ENCODE measurements around the gene BEND3.

The BEND3 gene

DNA sequence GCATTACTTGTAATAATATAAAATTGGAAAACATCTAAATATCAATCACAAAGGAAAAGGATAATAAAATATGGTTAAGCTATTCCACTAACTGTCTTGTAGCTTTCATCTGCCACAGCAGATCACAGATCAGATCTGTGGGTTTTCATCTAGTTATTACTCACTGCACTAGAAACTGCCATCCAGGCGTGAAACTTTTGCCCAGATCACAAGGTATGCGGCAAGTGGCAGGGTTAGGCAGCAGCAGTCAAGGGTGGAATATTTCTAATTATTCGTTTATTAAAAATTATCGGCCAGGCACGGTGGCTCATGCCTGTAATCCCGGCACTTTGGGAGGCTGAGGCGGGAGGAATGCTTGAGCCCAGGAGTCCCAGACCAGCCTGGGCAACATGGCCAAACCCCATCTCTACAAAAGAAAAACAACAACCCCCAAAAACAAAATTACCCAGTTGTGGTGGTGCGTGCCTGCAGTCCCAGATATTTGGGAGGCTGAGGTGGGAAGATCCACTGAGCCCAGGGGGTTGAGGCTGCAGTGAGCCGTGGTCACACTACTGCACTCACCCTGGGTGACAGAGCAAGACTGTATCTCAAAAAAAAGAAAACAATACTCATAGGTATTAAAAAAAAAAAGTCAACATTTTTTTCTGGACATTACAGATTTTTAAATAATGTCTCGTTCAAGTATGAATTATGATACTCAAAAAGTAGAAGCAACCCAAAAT, 32.1 kb downstream of the BEND3 start:
- no peaks in the 10 kb centered on the region for H3K27me3 Mint-ChIP-seq
- no peak overlapping the region for H3K4me3 Mint-ChIP-seq
- H3K36me3 Mint-ChIP-seq: peaks cover 32 to 39% of the 10 kb centered on the region in 2 donors
- H3K27ac Mint-ChIP-seq: no peak overlapping the region
- H3K9me3 Mint-ChIP-seq: peaks cover 0 to 2% of the 10 kb centered on the region in 2 donors
- no peak for DNase-seq
- peak; percentile 90 to 97 for ATAC-seq (replicated peaks)
- peaks cover 3 to 13% of the 10 kb centered on the region in 2 donors for H3K4me1 Mint-ChIP-seq

GRCh38 chr6:107082045-107082444, 33.3 kb downstream of the BEND3 start:
- Mint-ChIP-seq H3K4me3 (no peak overlapping the region), H3K9me3 (peaks cover 0 to 2% of the 10 kb centered on the region in 2 donors), H3K4me1 (peaks cover 2 to 7% of the 10 kb centered on the region in 2 donors), H3K36me3 (peaks cover 23 to 29% of the 10 kb centered on the region in 2 donors), H3K27me3 (no peaks in the 10 kb centered on the region), H3K27ac (no peak overlapping the region)
- DNase-seq: no peak
- ATAC-seq (replicated peaks): no peak

- peaks cover 2 to 7% of the 10 kb centered on the region in 2 donors for H3K4me1 Mint-ChIP-seq
- H3K36me3 Mint-ChIP-seq: peaks cover 12 to 18% of the 10 kb centered on the region in 2 donors
- no peak for DNase-seq
- H3K27ac Mint-ChIP-seq: no peak overlapping the region
- H3K27me3 Mint-ChIP-seq: no peaks in the 10 kb centered on the region
- no peak overlapping the region for H3K4me3 Mint-ChIP-seq
- H3K9me3 Mint-ChIP-seq: peaks cover 0 to 1% of the 10 kb centered on the region in 2 donors
- ATAC-seq (replicated peaks): peak in 1 of 2 donors; percentile 41
Observed at GRCh38 chr6:107080036-107080435, 35.3 kb downstream of the BEND3 start.

- Mint-ChIP-seq H3K27ac (no peak overlapping the region), H3K36me3 (peaks cover 6 to 12% of the 10 kb centered on the region in 2 donors), H3K4me3 (no peak overlapping the region), H3K27me3 (no peaks in the 10 kb centered on the region), H3K9me3 (no peaks in the 10 kb centered on the region), H3K4me1 (peaks cover 2 to 12% of the 10 kb centered on the region in 2 donors)
- DNase-seq (no peak), ATAC-seq (replicated peaks) (no peak)
Observed at GRCh38 chr6:107079429-107079828, 35.9 kb downstream of the BEND3 start.

DNA sequence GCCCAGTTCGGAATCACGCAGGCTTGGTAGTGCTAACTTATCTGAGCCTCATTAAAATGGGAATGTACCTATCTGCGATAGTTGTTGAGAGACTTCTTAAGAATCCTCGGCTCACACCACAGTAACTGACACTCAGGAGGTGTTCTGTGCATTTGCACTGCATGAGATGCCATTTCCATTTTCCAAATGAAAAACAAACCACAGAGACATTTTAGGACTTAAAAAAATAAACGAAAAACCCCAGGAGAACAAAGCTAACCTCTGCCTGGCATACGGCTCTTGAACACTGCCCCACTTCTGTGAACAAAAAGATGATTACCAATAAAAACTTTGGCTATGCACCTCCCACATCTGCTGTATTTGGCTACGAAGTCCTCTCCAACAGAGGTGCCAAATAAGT, 37.6 kb downstream of the BEND3 start:
- H3K36me3 Mint-ChIP-seq: peaks cover 0 to 3% of the 10 kb centered on the region in 2 donors
- H3K4me1 Mint-ChIP-seq: peaks cover 2 to 10% of the 10 kb centered on the region in 2 donors
- no peak overlapping the region for H3K27ac Mint-ChIP-seq
- no peak for ATAC-seq (replicated peaks)
- H3K4me3 Mint-ChIP-seq: no peak overlapping the region
- DNase-seq: no peak
- no peaks in the 10 kb centered on the region for H3K27me3 Mint-ChIP-seq
- H3K9me3 Mint-ChIP-seq: no peaks in the 10 kb centered on the region

DNA sequence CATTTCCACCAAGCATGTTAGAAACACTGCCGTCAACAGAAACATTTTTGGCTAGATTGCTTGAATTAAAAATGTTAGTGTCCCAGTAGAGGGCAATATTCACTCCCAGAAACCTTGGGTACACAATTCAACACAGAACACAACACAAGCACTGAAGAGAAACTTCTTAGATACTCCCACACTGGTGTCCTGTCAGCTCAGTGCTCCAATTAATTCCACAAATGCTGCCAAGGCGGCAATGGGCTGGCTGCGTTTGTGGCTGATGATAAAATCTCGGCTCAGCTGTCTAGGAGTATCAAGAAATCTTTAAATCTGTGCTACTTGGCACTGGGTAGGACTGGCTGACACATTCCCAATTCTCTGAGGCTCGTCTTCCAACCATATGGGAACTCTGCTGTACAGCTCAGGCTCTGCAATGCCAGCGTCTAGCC, 39.3 kb downstream of the BEND3 start:
- Mint-ChIP-seq H3K4me1 (peaks cover 0 to 4% of the 10 kb centered on the region in 2 donors), H3K4me3 (no peak overlapping the region), H3K36me3 (peaks cover 3 to 5% of the 10 kb centered on the region in 2 donors), H3K9me3 (no peaks in the 10 kb centered on the region), H3K27ac (no peak overlapping the region), H3K27me3 (no peaks in the 10 kb centered on the region)
- ATAC-seq (replicated peaks) (no peak), DNase-seq (no peak)

GRCh38 chr6:107070686-107071085, 44.6 kb downstream of the BEND3 start:
- no peak overlapping the region for H3K27ac Mint-ChIP-seq
- peaks cover 22 to 32% of the 10 kb centered on the region in 2 donors for H3K36me3 Mint-ChIP-seq
- no peak overlapping the region for H3K4me3 Mint-ChIP-seq
- ATAC-seq (replicated peaks) (no peak), DNase-seq (no peak)
- H3K27me3 Mint-ChIP-seq: no peaks in the 10 kb centered on the region
- H3K9me3 Mint-ChIP-seq: no peaks in the 10 kb centered on the region
- H3K4me1 Mint-ChIP-seq: peaks cover 0 to 4% of the 10 kb centered on the region in 2 donors

DNA sequence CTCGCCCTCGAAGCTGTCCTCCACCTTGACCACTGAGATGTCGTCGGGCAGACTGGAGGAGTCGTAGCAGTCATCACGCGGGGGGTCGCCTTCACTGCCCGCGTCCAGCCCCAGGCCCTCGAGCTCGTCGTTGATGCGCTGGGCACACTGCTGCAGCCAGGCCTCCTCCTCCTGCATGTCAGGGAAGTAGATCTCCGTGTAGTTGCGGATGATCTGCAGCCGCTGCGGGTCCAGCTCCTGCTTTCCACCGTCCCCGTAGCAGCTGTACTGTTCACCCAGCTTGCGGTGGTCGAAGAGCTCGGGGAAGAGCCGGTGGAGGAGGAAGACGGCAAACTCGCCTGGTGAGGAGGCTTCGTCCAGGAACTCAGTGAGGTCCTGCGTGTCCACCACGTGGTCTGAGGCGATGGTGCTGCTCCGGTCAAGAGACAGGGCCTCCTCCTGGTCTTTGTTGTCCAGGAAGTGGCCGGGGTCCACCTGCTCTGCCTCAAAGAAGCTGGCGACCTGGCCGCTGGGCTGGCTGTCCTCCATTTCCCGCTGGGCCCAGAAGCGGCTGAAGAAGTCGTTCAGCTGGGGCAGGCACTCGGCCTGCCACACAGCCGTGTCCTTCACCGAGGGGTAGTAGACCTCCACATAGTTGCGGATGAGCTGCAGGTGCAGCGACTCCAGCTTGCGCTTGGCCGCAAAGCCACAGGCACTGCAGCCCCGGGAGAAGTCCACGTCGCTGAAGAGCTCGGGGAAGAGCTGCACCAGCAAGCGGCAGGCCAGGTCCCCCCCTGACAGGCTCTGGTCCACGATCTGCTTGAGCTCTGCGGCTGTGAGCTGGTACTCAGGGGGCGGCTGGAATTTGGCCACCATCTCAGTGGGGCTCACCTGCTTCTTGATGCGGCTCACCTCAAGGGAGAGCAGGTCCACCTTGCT, 45.4 kb downstream of the BEND3 start:
- no peak for DNase-seq
- peaks cover 22 to 32% of the 10 kb centered on the region in 2 donors for H3K36me3 Mint-ChIP-seq
- H3K27ac Mint-ChIP-seq: no peak overlapping the region
- peaks cover 4 to 6% of the 10 kb centered on the region in 2 donors for H3K4me1 Mint-ChIP-seq
- no peak for ATAC-seq (replicated peaks)
- no peak overlapping the region for H3K4me3 Mint-ChIP-seq
- H3K9me3 Mint-ChIP-seq: no peaks in the 10 kb centered on the region
- H3K27me3 Mint-ChIP-seq: no peaks in the 10 kb centered on the region

DNA sequence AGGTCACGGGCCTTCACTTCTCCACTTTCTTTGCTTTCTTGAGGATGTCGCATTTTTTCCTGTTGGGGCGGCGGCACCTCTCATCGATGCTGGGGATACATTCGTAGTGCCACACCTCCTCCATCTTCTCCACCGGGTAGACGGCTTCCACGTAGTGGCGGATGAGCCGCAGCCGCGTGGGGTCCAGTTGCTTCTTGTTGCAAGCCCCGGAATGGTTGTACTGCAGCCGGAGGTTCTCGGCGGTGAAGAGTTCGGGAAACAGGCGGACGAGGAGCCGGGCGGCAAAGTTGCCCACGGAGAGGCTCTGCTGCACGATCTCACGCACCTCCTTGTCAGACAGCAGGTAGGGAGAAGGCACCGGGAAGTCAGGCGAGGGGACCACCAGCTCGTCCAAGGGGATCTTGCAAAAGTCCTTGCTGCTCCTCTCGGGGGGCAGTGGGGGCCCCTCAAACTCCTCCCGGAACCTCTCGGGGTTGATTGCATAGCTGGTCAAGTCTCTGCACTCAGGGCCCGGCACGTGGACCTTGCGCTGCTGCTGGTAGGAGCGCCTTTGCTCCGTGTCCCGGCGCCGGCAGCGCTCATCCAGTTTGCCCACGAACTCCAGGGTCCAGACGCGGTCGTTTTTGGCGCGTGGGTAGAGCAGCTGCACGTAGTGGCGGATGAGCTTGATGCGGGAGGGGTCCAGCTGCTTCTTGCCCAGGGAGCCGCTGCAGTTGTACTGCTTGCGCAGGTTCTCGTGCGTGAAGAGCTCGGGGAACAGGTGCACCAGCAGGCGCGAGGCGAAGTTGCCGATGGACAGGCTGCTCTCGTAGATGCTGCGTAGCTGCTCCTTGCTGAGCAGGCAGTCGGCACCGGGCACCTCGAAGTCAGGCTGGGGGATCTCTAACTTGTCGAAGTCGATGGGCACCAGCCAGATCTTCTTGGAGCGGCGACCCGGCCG, 46.4 kb downstream of the BEND3 start:
- Mint-ChIP-seq H3K9me3 (no peaks in the 10 kb centered on the region), H3K4me3 (no peak overlapping the region), H3K27ac (no peak overlapping the region), H3K4me1 (peaks cover 8 to 9% of the 10 kb centered on the region in 2 donors), H3K27me3 (no peaks in the 10 kb centered on the region), H3K36me3 (peaks cover 22 to 32% of the 10 kb centered on the region in 2 donors)
- DNase-seq: no peak
- no peak for ATAC-seq (replicated peaks)

DNA sequence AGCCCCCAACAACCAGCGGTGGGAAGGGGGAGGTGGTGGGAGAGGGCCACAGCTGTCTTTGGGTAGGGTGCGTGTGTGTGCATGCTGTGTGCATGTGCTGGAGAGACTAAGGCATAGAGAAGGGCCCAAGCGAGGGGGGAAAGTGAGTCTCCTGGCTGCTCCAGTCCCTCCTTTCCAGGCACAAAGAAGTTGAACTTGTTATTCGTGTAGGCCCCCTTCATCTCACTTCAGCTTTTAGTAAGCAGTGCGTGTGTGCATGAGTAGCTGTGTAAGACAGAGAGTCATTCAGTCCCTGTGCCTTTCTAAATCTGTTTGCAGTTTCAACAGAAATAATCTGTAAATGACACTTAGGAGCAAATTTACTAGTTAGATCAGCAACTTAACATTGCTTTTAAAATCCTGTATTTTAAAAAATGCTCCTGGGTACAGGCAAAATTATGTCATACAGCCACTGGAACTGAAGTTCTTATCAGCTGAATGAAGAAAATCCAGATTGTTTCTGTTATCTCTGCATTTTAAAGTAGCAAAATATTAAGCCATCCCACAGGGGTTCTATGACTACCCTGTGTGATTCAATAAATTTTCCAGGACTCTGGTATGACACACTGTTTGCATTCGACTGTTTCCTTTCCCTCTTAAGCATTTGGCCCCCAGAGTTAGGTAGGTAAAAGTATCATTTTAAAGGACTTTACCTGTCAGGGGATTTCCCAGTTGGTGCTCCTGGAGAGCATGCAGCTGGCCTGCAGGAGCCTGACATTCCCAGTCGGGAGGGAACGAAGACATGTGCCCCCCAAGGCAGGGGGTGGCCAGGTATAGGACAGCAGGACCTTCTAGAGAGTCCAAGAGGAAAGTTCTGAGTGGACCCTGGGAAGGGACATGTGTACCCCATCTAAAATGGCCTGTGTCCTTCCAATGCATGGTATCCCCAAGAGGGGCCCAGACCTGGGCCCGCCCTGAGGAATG, 48.3 kb downstream of the BEND3 start:
- no peak overlapping the region for H3K27ac Mint-ChIP-seq
- ATAC-seq (replicated peaks) (peak in 1 of 2 donors; percentile 38), DNase-seq (no peak)
- H3K27me3 Mint-ChIP-seq: no peaks in the 10 kb centered on the region
- H3K4me3 Mint-ChIP-seq: no peak overlapping the region
- H3K36me3 Mint-ChIP-seq: peaks cover 20 to 32% of the 10 kb centered on the region in 2 donors
- peaks cover 8 to 15% of the 10 kb centered on the region in 2 donors for H3K4me1 Mint-ChIP-seq
- no peaks in the 10 kb centered on the region for H3K9me3 Mint-ChIP-seq

- Mint-ChIP-seq H3K4me3 (peak overlapping the region in 1 of 2 donors; percentile 37), H3K27me3 (no peaks in the 10 kb centered on the region), H3K9me3 (no peaks in the 10 kb centered on the region), H3K27ac (peak overlapping the region; percentile 25), H3K36me3 (peaks cover 12 to 17% of the 10 kb centered on the region in 2 donors), H3K4me1 (peaks cover 14 to 25% of the 10 kb centered on the region in 2 donors)
- ATAC-seq (replicated peaks) (peak; percentile 57 to 65), DNase-seq (no peak)
Observed at GRCh38 chr6:107064579-107065065, 50.7 kb downstream of the BEND3 start.

DNA sequence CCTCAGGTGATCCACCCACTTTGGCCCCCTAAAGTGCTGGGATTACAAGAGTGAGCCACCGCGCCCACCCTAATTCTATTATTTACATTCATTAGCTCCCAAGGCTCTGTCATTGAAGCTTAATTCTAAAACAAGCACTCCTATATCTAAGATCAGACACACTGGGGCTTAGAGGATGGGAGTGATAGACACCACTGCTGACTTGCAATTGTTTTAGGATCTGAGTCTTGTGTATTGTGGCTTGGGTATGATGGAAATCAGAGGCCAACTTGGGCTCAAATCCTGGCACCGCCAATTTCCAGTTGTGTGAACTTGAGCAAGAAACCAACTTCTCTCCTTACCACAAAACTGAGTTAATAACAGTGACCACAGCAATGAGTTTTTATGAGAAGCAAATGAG, 52.6 kb downstream of the BEND3 start:
- H3K4me3 Mint-ChIP-seq: no peak overlapping the region

More for the DNA sequence above, 52.6 kb downstream of the BEND3 start:
- Mint-ChIP-seq H3K4me1 (peaks cover 14 to 25% of the 10 kb centered on the region in 2 donors), H3K36me3 (peaks cover 0 to 6% of the 10 kb centered on the region in 2 donors), H3K27me3 (no peaks in the 10 kb centered on the region), H3K27ac (no peak overlapping the region), H3K9me3 (no peaks in the 10 kb centered on the region)
- ATAC-seq (replicated peaks): no peak
- DNase-seq: no peak
